ENCODE results near the gene MB.

Gene MB

GRCh38 chr22:35599364-35599763 lies 17.8 kb downstream of the MB start:
- no peak overlapping the region for H3K27ac ChIP-seq (ENCODE audit: low read depth in 2 of 2, low read length in 2 of 2)
- H3K4me1 ChIP-seq (ENCODE audit: control insufficient read depth in 2 of 2, insufficient read depth in 2 of 2, low read length in 2 of 2): no peaks in the 10 kb centered on the region
- no peaks in the 10 kb centered on the region for H3K27me3 ChIP-seq (ENCODE audit: control insufficient read depth in 2 of 2, insufficient read depth in 2 of 2, low read length in 2 of 2)
- H3K9me3 ChIP-seq (ENCODE audit: control insufficient read depth in 2 of 2, low read length in 2 of 2): no peaks in the 10 kb centered on the region
- H3K4me3 ChIP-seq (ENCODE audit: low read length in 2 of 2): no peak overlapping the region
- no peaks in the 10 kb centered on the region for H3K36me3 ChIP-seq (ENCODE audit: control insufficient read depth in 2 of 2, insufficient read depth in 2 of 2, low read length in 2 of 2)
- no peak overlapping the region for H3K9ac ChIP-seq (ENCODE audit: low read depth in 1 of 2, low read length in 2 of 2)

- H3K27ac ChIP-seq (ENCODE audit: low read depth in 2 of 2, low read length in 2 of 2): no peak overlapping the region
- no peaks in the 10 kb centered on the region for H3K9me3 ChIP-seq (ENCODE audit: control insufficient read depth in 2 of 2, low read length in 2 of 2)
- H3K27me3 ChIP-seq (ENCODE audit: control insufficient read depth in 2 of 2, insufficient read depth in 2 of 2, low read length in 2 of 2): no peaks in the 10 kb centered on the region
- no peak overlapping the region for H3K4me3 ChIP-seq (ENCODE audit: low read length in 2 of 2)
- H3K9ac ChIP-seq (ENCODE audit: low read depth in 1 of 2, low read length in 2 of 2): no peak overlapping the region
- H3K4me1 ChIP-seq (ENCODE audit: control insufficient read depth in 2 of 2, insufficient read depth in 2 of 2, low read length in 2 of 2): no peaks in the 10 kb centered on the region
- no peaks in the 10 kb centered on the region for H3K36me3 ChIP-seq (ENCODE audit: control insufficient read depth in 2 of 2, insufficient read depth in 2 of 2, low read length in 2 of 2)
Measured at GRCh38 chr22:35598396-35598710, 18.8 kb downstream of the MB start.

GRCh38 chr22:35597692-35598395 lies 19.3 kb downstream of the MB start:
- Histone ChIP-seq H3K9me3 (ENCODE audit: control insufficient read depth in 2 of 2, low read length in 2 of 2) (no peaks in the 10 kb centered on the region), H3K4me3 (ENCODE audit: low read length in 2 of 2) (no peak overlapping the region), H3K27me3 (ENCODE audit: control insufficient read depth in 2 of 2, insufficient read depth in 2 of 2, low read length in 2 of 2) (no peaks in the 10 kb centered on the region), H3K4me1 (ENCODE audit: control insufficient read depth in 2 of 2, insufficient read depth in 2 of 2, low read length in 2 of 2) (no peaks in the 10 kb centered on the region), H3K27ac (ENCODE audit: low read depth in 2 of 2, low read length in 2 of 2) (no peak overlapping the region), H3K9ac (ENCODE audit: low read depth in 1 of 2, low read length in 2 of 2) (no peak overlapping the region), H3K36me3 (ENCODE audit: control insufficient read depth in 2 of 2, insufficient read depth in 2 of 2, low read length in 2 of 2) (no peaks in the 10 kb centered on the region)

GRCh38 chr22:35596821-35597220 lies 20.3 kb downstream of the MB start:
- Histone ChIP-seq H3K9me3 (ENCODE audit: control insufficient read depth in 2 of 2, low read length in 2 of 2) (no peaks in the 10 kb centered on the region), H3K36me3 (ENCODE audit: control insufficient read depth in 2 of 2, insufficient read depth in 2 of 2, low read length in 2 of 2) (no peaks in the 10 kb centered on the region), H3K27me3 (ENCODE audit: control insufficient read depth in 2 of 2, insufficient read depth in 2 of 2, low read length in 2 of 2) (no peaks in the 10 kb centered on the region), H3K4me3 (ENCODE audit: low read length in 2 of 2) (no peak overlapping the region), H3K4me1 (ENCODE audit: control insufficient read depth in 2 of 2, insufficient read depth in 2 of 2, low read length in 2 of 2) (no peaks in the 10 kb centered on the region), H3K9ac (ENCODE audit: low read depth in 1 of 2, low read length in 2 of 2) (no peak overlapping the region), H3K27ac (ENCODE audit: low read depth in 2 of 2, low read length in 2 of 2) (no peak overlapping the region)

- H3K4me1 ChIP-seq (ENCODE audit: control insufficient read depth in 2 of 2, insufficient read depth in 2 of 2, low read length in 2 of 2): no peaks in the 10 kb centered on the region
- H3K9me3 ChIP-seq (ENCODE audit: control insufficient read depth in 2 of 2, low read length in 2 of 2): no peaks in the 10 kb centered on the region
- no peaks in the 10 kb centered on the region for H3K27me3 ChIP-seq (ENCODE audit: control insufficient read depth in 2 of 2, insufficient read depth in 2 of 2, low read length in 2 of 2)
- H3K36me3 ChIP-seq (ENCODE audit: control insufficient read depth in 2 of 2, insufficient read depth in 2 of 2, low read length in 2 of 2): no peaks in the 10 kb centered on the region
- H3K27ac ChIP-seq (ENCODE audit: low read depth in 2 of 2, low read length in 2 of 2): no peak overlapping the region
- H3K4me3 ChIP-seq (ENCODE audit: low read length in 2 of 2): no peak overlapping the region
- no peak overlapping the region for H3K9ac ChIP-seq (ENCODE audit: low read depth in 1 of 2, low read length in 2 of 2)
Measured at GRCh38 chr22:35594686-35595085, 22.4 kb downstream of the MB start.

DNA sequence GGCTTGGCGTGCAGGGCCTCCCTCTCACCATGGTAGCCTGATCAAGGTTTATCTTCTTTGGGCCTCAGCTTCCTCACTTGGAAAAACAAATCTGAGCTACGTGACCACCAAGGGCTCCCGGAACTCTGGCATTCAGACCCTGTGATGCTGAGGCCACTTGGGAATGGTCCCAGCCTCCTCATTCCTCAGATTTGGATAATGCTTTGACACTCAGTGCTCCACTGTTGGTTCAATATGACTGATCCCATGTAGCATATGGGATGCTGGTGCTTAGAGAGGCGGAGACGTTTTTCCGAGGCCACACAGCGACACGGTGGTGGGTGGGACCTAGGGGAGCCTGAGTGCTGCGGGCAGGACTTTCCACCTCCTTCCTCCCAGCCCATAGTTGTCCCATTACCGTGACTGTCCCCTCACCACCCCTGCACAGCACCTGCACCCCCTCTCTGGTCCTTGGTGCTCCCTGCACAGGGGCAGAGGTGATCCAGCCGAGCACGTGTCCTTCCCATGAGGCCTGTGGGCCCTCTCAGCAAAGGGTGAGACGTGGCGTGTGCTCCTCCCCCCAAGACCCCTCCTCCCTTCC lies 23.1 kb downstream of the MB start:
- no peak overlapping the region for H3K27ac ChIP-seq (ENCODE audit: low read depth in 2 of 2, low read length in 2 of 2)
- H3K36me3 ChIP-seq (ENCODE audit: control insufficient read depth in 2 of 2, insufficient read depth in 2 of 2, low read length in 2 of 2): no peaks in the 10 kb centered on the region
- no peaks in the 10 kb centered on the region for H3K4me1 ChIP-seq (ENCODE audit: control insufficient read depth in 2 of 2, insufficient read depth in 2 of 2, low read length in 2 of 2)
- no peak overlapping the region for H3K4me3 ChIP-seq (ENCODE audit: low read length in 2 of 2)
- H3K27me3 ChIP-seq (ENCODE audit: control insufficient read depth in 2 of 2, insufficient read depth in 2 of 2, low read length in 2 of 2): no peaks in the 10 kb centered on the region
- no peaks in the 10 kb centered on the region for H3K9me3 ChIP-seq (ENCODE audit: control insufficient read depth in 2 of 2, low read length in 2 of 2)
- no peak overlapping the region for H3K9ac ChIP-seq (ENCODE audit: low read depth in 1 of 2, low read length in 2 of 2)

DNA sequence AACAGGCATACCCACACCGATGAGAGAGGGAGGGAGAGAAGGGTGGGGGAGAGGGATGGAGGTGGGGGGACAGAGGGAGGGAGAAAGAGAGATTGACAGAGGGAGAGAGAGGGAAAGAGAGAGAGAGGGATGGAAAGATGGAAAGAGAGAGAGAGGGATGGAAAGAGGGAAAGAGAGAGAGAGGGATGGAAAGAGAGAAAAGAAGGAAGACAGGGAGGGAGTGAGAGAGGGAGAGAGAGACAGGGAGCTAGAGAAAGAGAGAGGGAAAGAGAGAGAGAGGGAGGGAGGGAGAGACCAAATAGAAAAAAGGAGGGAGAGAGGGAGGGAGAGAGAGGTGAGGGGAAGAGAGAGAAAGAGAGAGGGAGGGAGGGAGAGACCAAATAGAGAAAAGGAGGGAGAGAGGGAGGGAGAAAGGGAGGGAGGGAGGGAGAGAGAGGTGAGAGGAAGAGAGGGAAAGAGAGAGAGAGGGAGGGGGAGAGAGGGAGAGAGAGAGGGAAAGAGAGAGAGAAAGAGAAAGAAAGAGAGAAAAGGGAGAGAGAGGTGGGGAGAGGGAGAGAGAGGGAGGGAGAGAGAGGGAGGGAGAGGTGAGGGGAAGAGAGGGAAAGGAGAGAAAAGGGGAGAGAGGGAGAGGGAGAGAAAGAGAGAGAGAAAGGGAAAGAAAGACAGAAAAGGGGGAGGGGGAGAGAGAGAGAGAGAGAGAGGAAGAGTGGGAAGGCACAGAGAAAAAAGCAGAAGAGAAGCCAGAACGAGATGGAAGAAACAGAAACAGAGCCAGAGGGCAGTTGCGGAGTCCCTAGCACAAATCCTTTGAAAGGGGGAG lies 23.8 kb downstream of the MB start:
- no peak overlapping the region for H3K4me3 ChIP-seq (ENCODE audit: low read length in 2 of 2)
- no peaks in the 10 kb centered on the region for H3K9me3 ChIP-seq (ENCODE audit: control insufficient read depth in 2 of 2, low read length in 2 of 2)
- no peaks in the 10 kb centered on the region for H3K27me3 ChIP-seq (ENCODE audit: control insufficient read depth in 2 of 2, insufficient read depth in 2 of 2, low read length in 2 of 2)
- no peaks in the 10 kb centered on the region for H3K36me3 ChIP-seq (ENCODE audit: control insufficient read depth in 2 of 2, insufficient read depth in 2 of 2, low read length in 2 of 2)
- no peak overlapping the region for H3K27ac ChIP-seq (ENCODE audit: low read depth in 2 of 2, low read length in 2 of 2)
- H3K4me1 ChIP-seq (ENCODE audit: control insufficient read depth in 2 of 2, insufficient read depth in 2 of 2, low read length in 2 of 2): no peaks in the 10 kb centered on the region
- H3K9ac ChIP-seq (ENCODE audit: low read depth in 1 of 2, low read length in 2 of 2): no peak overlapping the region

- Histone ChIP-seq H3K4me1 (ENCODE audit: control insufficient read depth in 2 of 2, insufficient read depth in 2 of 2, low read length in 2 of 2) (no peaks in the 10 kb centered on the region), H3K36me3 (ENCODE audit: control insufficient read depth in 2 of 2, insufficient read depth in 2 of 2, low read length in 2 of 2) (no peaks in the 10 kb centered on the region), H3K27ac (ENCODE audit: low read depth in 2 of 2, low read length in 2 of 2) (no peak overlapping the region), H3K27me3 (ENCODE audit: control insufficient read depth in 2 of 2, insufficient read depth in 2 of 2, low read length in 2 of 2) (no peaks in the 10 kb centered on the region), H3K9me3 (ENCODE audit: control insufficient read depth in 2 of 2, low read length in 2 of 2) (no peaks in the 10 kb centered on the region), H3K9ac (ENCODE audit: low read depth in 1 of 2, low read length in 2 of 2) (no peak overlapping the region), H3K4me3 (ENCODE audit: low read length in 2 of 2) (no peak overlapping the region)
Measured at GRCh38 chr22:35592418-35592967, 24.6 kb downstream of the MB start.

- no peaks in the 10 kb centered on the region for H3K27me3 ChIP-seq (ENCODE audit: control insufficient read depth in 2 of 2, insufficient read depth in 2 of 2, low read length in 2 of 2)
- no peak overlapping the region for H3K27ac ChIP-seq (ENCODE audit: low read depth in 2 of 2, low read length in 2 of 2)
- H3K4me3 ChIP-seq (ENCODE audit: low read length in 2 of 2): no peak overlapping the region
- no peaks in the 10 kb centered on the region for H3K36me3 ChIP-seq (ENCODE audit: control insufficient read depth in 2 of 2, insufficient read depth in 2 of 2, low read length in 2 of 2)
- H3K9ac ChIP-seq (ENCODE audit: low read depth in 1 of 2, low read length in 2 of 2): no peak overlapping the region
- no peaks in the 10 kb centered on the region for H3K9me3 ChIP-seq (ENCODE audit: control insufficient read depth in 2 of 2, low read length in 2 of 2)
- H3K4me1 ChIP-seq (ENCODE audit: control insufficient read depth in 2 of 2, insufficient read depth in 2 of 2, low read length in 2 of 2): no peaks in the 10 kb centered on the region
Measured at GRCh38 chr22:35591714-35592417, 25.3 kb downstream of the MB start.

Measured in mucosa of rectum (tissue), 2 donors.